Retinal pigment epithelial cell (primary cell): ENCODE data around the gene GH2.
"Not testable (repeated sequence)": the region's sequence is repeated elsewhere in the genome, so short reads cannot be mapped to it uniquely, and the experiment has no call there.

ENCODE experiments used
- DNase-seq: peaks from one replicate; pipeline ENCODE4 v3.0.0-alpha.2; 2010; ENCODE audit warnings: low read depth
- H3K4me3 ChIP-seq: 2 replicates; pipeline ENCODE4 v1.5.1; 2011; ENCODE audit warnings: mild to moderate bottlenecking, low read length, control low read depth, moderate library complexity
- CTCF ChIP-seq: conservative IDR thresholded peaks from 2 replicates; pipeline ENCODE4 v1.5.1; 2011; ENCODE audit warnings: low read depth, low read length, control low read depth, inconsistent platforms

Gene GH2

GRCh38 chr17:63880706-63881105 lies 1.0 kb downstream of the GH2 start:
- no peak for TF ChIP-seq CTCF
- DNase-seq, result no peak

GRCh38 chr17:63878413-63878812 lies 3.3 kb downstream of the GH2 start:
- not testable (repeated sequence) for DNase-seq, H3K4me3 ChIP-seq

More at GRCh38 chr17:63880706-63881105, 1.0 kb downstream of the GH2 start:
- H3K4me3 ChIP-seq, result no peak overlapping the region

GRCh38 chr17:63874693-63875092 lies 7.1 kb downstream of the GH2 start:
- not testable (repeated sequence) for H3K4me3 ChIP-seq, DNase-seq

- H3K4me3 ChIP-seq, DNase-seq: not testable (repeated sequence)
Observed at GRCh38 chr17:63874061-63874626, 7.6 kb downstream of the GH2 start.

GRCh38 chr17:63873577-63873976 lies 8.2 kb downstream of the GH2 start, which contains the start of gene CSH2:
CSH2 (minus strand) TSS chr17:63873677; CDS start chr17:63873614, 63 bp downstream.
- H3K4me3 ChIP-seq, DNase-seq: not testable (repeated sequence)

GRCh38 chr17:63871646-63872365 lies 9.9 kb downstream of the GH2 start:
- DNase-seq, result not testable (repeated sequence)

GRCh38 chr17:63870292-63870665 lies 11.5 kb downstream of the GH2 start:
- H3K4me3 ChIP-seq, DNase-seq: not testable (repeated sequence)

More at GRCh38 chr17:63871646-63872365, 9.9 kb downstream of the GH2 start:
- not testable (repeated sequence) for H3K4me3 ChIP-seq

- not testable (repeated sequence) for H3K4me3 ChIP-seq, DNase-seq
- peak; percentile 37 for TF ChIP-seq CTCF
Observed at GRCh38 chr17:63869491-63870291, 12.1 kb downstream of the GH2 start.

GRCh38 chr17:63866625-63867024 lies 15.1 kb downstream of the GH2 start:
- not testable (repeated sequence) for DNase-seq, H3K4me3 ChIP-seq
- TF ChIP-seq CTCF, result peak; percentile 16

- H3K4me3 ChIP-seq, result no peak overlapping the region
- no peak for TF ChIP-seq CTCF
- DNase-seq, result no peak
Observed at GRCh38 chr17:63859257-63859656, 22.5 kb downstream of the GH2 start.

GRCh38 chr17:63856425-63856824 lies 25.3 kb downstream of the GH2 start:
- not testable (repeated sequence) for H3K4me3 ChIP-seq, DNase-seq
